Panc1 (cell line): ENCODE data around the gene DUOX1.
"Not testable (repeated sequence)": the region's sequence is repeated elsewhere in the genome, so short reads cannot be mapped to it uniquely, and the experiment has no call there.

Experiments
- CTCF ChIP-seq: fragments of 450-650 bp; IDR thresholded peaks from 2 replicates; pipeline ENCODE4 v1.5.1; 2017; ENCODE audit warnings: mild to moderate bottlenecking
- POLR2AphosphoS5 ChIP-seq: IDR thresholded peaks from 2 replicates; pipeline ENCODE4 v1.6.1; 2012; ENCODE audit warnings: mild to moderate bottlenecking, low read depth, low read length, moderate library complexity
- REST ChIP-seq, 2 experiments: IDR thresholded peaks; 2 replicates each; pipeline ENCODE4 v1.6.1; 2011 to 2012; ENCODE audit warnings: low read depth in 2 of 2, control low read depth in 1 of 2, low read length in 1 of 2, mild to moderate bottlenecking in 1 of 2, moderate library complexity in 1 of 2; ENCODE audit not compliant: insufficient read depth in 1 of 2
- SIN3A ChIP-seq: IDR thresholded peaks from 2 replicates; pipeline ENCODE4 v1.6.1; 2012; ENCODE audit warnings: low read depth, mild to moderate bottlenecking, low read length, moderate library complexity, borderline replicate concordance; ENCODE audit not compliant: insufficient read depth

- not testable (repeated sequence) for TF ChIP-seq CTCF; REST (IDR thresholded peaks at IDR 0.05; ENCODE audit: insufficient read depth in 1 of 2, low read depth in 2 of 2, low read length in 1 of 2); POLR2AphosphoS5; SIN3A
These were observed 6.0 kb downstream of the DUOX1 start for GRCh38 chr15:45135705-45136377.
